Skeletal muscle tissue (tissue), 4 donors: Measurements from ENCODE around the gene SEMA3E. TPM values are rescaled to one million over a fixed set of nuclear protein-coding genes. Genes with fewer than 3 reads are reported as not detected.
"Not testable (repeated sequence)": the region's sequence is repeated elsewhere in the genome, so short reads cannot be mapped to it uniquely, and the experiment has no call there.

Experiments
- H3K27ac ChIP-seq: one replicate; pipeline ENCODE4 v1.7.0; 2013; ENCODE audit warnings: mild to moderate bottlenecking, low read depth, low read length, inconsistent platforms
- H3K27me3 ChIP-seq, 3 donors: one replicate each; pipeline ENCODE4 v1.7.0; 2013; ENCODE audit warnings: low read length in 3 of 3; ENCODE audit not compliant: control insufficient read depth in 3 of 3, insufficient read depth in 3 of 3
- H3K36me3 ChIP-seq, 3 donors: one replicate each; pipeline ENCODE4 v1.7.0; 2013; ENCODE audit warnings: low read length in 3 of 3; ENCODE audit not compliant: control insufficient read depth in 3 of 3, insufficient read depth in 3 of 3
- H3K4me1 ChIP-seq, 3 donors: one replicate each; pipeline ENCODE4 v1.7.0; 2013; ENCODE audit warnings: low read length in 3 of 3, mild to moderate bottlenecking in 3 of 3; ENCODE audit not compliant: control insufficient read depth in 3 of 3, insufficient read depth in 3 of 3
- H3K4me3 ChIP-seq, 3 donors: one replicate each; pipeline ENCODE4 v1.7.0; 2013; ENCODE audit warnings: low read length in 3 of 3
- H3K9ac ChIP-seq, 3 donors: one replicate each; pipeline ENCODE4 v1.7.0; 2013; ENCODE audit warnings: low read length in 3 of 3, mild to moderate bottlenecking in 3 of 3, moderate library complexity in 2 of 3, low read depth in 1 of 3
- H3K9me3 ChIP-seq, 3 donors: one replicate each; pipeline ENCODE4 v1.7.0; 2013; ENCODE audit warnings: low read length in 3 of 3; ENCODE audit not compliant: control insufficient read depth in 3 of 3
- total RNA-seq: library from RNA; depleted of rRNA; stranded (reverse); fragments of >200 nt; gene quantifications from one replicate; pipeline ENCODE4 v1.2.3, GENCODE V29; 2014
- donor health status: Osteomylitis.

Gene SEMA3E
- total RNA-seq, 1 donor from 2014 or later = 1.0 TPM

GRCh38 chr7:83459930-83460653 lies 188.8 kb downstream of the SEMA3E start:
- not testable (repeated sequence) for H3K36me3 ChIP-seq, H3K9me3 ChIP-seq, H3K27ac ChIP-seq, H3K4me3 ChIP-seq, H3K4me1 ChIP-seq, H3K27me3 ChIP-seq, H3K9ac ChIP-seq

GRCh38 chr7:83459101-83459929 lies 189.6 kb downstream of the SEMA3E start:
- H3K36me3 ChIP-seq, H3K27me3 ChIP-seq, H3K27ac ChIP-seq, H3K9me3 ChIP-seq, H3K9ac ChIP-seq, H3K4me1 ChIP-seq, H3K4me3 ChIP-seq: not testable (repeated sequence)

- no peak overlapping the region for H3K27ac ChIP-seq
- no peak overlapping the region for H3K4me3 ChIP-seq
- no peaks in the 10 kb centered on the region for H3K9me3 ChIP-seq
- no peak overlapping the region for H3K9ac ChIP-seq
- no peaks in the 10 kb centered on the region for H3K36me3 ChIP-seq
- no peaks in the 10 kb centered on the region for H3K27me3 ChIP-seq
- H3K4me1 ChIP-seq = no peaks in the 10 kb centered on the region
These were observed 191.7 kb downstream of the SEMA3E start for GRCh38 chr7:83457022-83457892.

GRCh38 chr7:83456413-83456812 lies 192.5 kb downstream of the SEMA3E start:
- H3K9ac ChIP-seq = no peak overlapping the region
- H3K27ac ChIP-seq = no peak overlapping the region
- H3K9me3 ChIP-seq = no peaks in the 10 kb centered on the region
- no peaks in the 10 kb centered on the region for H3K27me3 ChIP-seq
- no peaks in the 10 kb centered on the region for H3K4me1 ChIP-seq
- no peak overlapping the region for H3K4me3 ChIP-seq
- no peaks in the 10 kb centered on the region for H3K36me3 ChIP-seq

- no peaks in the 10 kb centered on the region for H3K27me3 ChIP-seq
- no peak overlapping the region for H3K4me3 ChIP-seq
- H3K27ac ChIP-seq = no peak overlapping the region
- no peaks in the 10 kb centered on the region for H3K36me3 ChIP-seq
- no peak overlapping the region for H3K9ac ChIP-seq
- no peaks in the 10 kb centered on the region for H3K4me1 ChIP-seq
- no peaks in the 10 kb centered on the region for H3K9me3 ChIP-seq
These were observed 193.3 kb downstream of the SEMA3E start for GRCh38 chr7:83455612-83456011.

GRCh38 chr7:83452256-83452655 lies 196.7 kb downstream of the SEMA3E start:
- no peaks in the 10 kb centered on the region for H3K4me1 ChIP-seq
- no peaks in the 10 kb centered on the region for H3K27me3 ChIP-seq
- no peak overlapping the region for H3K4me3 ChIP-seq
- H3K9me3 ChIP-seq = no peaks in the 10 kb centered on the region
- no peak overlapping the region for H3K9ac ChIP-seq
- no peaks in the 10 kb centered on the region for H3K36me3 ChIP-seq
- no peak overlapping the region for H3K27ac ChIP-seq

GRCh38 chr7:83451501-83452045 lies 197.4 kb downstream of the SEMA3E start:
- Histone ChIP-seq H3K4me3 (no peak overlapping the region), H3K27ac (no peak overlapping the region), H3K36me3 (no peaks in the 10 kb centered on the region)

GRCh38 chr7:83449781-83450180 lies 199.2 kb downstream of the SEMA3E start:
- H3K27me3 ChIP-seq = no peaks in the 10 kb centered on the region
- H3K27ac ChIP-seq = no peak overlapping the region
- H3K4me1 ChIP-seq = no peaks in the 10 kb centered on the region
- H3K9ac ChIP-seq = no peak overlapping the region
- H3K9me3 ChIP-seq = no peaks in the 10 kb centered on the region
- H3K4me3 ChIP-seq = no peak overlapping the region
- no peaks in the 10 kb centered on the region for H3K36me3 ChIP-seq

More at GRCh38 chr7:83451501-83452045, 197.4 kb downstream of the SEMA3E start:
- no peaks in the 10 kb centered on the region for H3K9me3 ChIP-seq
- H3K4me1 ChIP-seq = no peaks in the 10 kb centered on the region
- no peaks in the 10 kb centered on the region for H3K27me3 ChIP-seq
- H3K9ac ChIP-seq = no peak overlapping the region

- Histone ChIP-seq H3K9ac (no peak overlapping the region), H3K27me3 (no peaks in the 10 kb centered on the region), H3K9me3 (no peaks in the 10 kb centered on the region), H3K27ac (no peak overlapping the region), H3K36me3 (no peaks in the 10 kb centered on the region), H3K4me1 (no peaks in the 10 kb centered on the region), H3K4me3 (no peak overlapping the region)
These were observed 201.3 kb downstream of the SEMA3E start for GRCh38 chr7:83447681-83448080.
